ENCODE measurements around the gene PNPLA3. TPM values are rescaled to one million over a fixed set of nuclear protein-coding genes. Genes with fewer than 3 reads are reported as not detected.

The PNPLA3 gene
- total RNA-seq, 1 experiment from 2014 or later: 17.5 TPM

GRCh38 chr22:43931771-43932170, 8.2 kb downstream of the PNPLA3 start:
- Mint-ChIP-seq H3K27ac (no peak overlapping the region; a peak in 1 of 7 replicates), H3K36me3 (ENCODE audit: insufficient read depth in 1 of 3, low read depth in 3 of 3) (peaks cover 69 to 87% (median 80%) of the 10 kb centered on the region in 3 experiments), H3K27me3 (ENCODE audit: low read depth) (no peaks in the 10 kb centered on the region), H3K9me3 (no peaks in the 10 kb centered on the region), H3K4me3 (no peak overlapping the region), H3K4me1 (peaks cover 0 to 5% of the 10 kb centered on the region in 2 experiments; a peak in 1 of 4 replicates)
- H2AFZ ChIP-seq (ENCODE audit: low read length): no peak overlapping the region
- H3K27ac ChIP-seq (ENCODE audit: insufficient read length, low read depth, low read length): no peak overlapping the region
- no peak overlapping the region for H2BK12ac ChIP-seq (ENCODE audit: insufficient read length, low read depth, low read length)
- H3K18ac ChIP-seq (ENCODE audit: insufficient read length, low read depth, low read length): no peak overlapping the region
- H2AK5ac ChIP-seq (ENCODE audit: insufficient read length, low read length): no peak overlapping the region
- no CpG with 5 or more reads among the region's 4 CpGs for WGBS (ENCODE audit: extremely low coverage, insufficient read length, low lambda C conversion rate)
- H3K9me3 ChIP-seq (ENCODE audit: control insufficient read depth, low read depth, low read length): no peaks in the 10 kb centered on the region
- H4K20me1 ChIP-seq (ENCODE audit: control insufficient read depth, insufficient read depth, insufficient read length): peaks cover 2% of the 10 kb centered on the region
- no peaks in the 10 kb centered on the region for H3K27me3 ChIP-seq (ENCODE audit: insufficient read depth, low read length)
- no peak overlapping the region for H3K56ac ChIP-seq (ENCODE audit: insufficient read length, low read depth, low read length)
- no peak overlapping the region for H3K14ac ChIP-seq (ENCODE audit: insufficient read depth, low read length)
- no peak overlapping the region for H4K91ac ChIP-seq (ENCODE audit: insufficient read length, low read depth, low read length)
- no peaks in the 10 kb centered on the region for H3K79me2 ChIP-seq (ENCODE audit: insufficient read depth, low read length)
- H3K23ac ChIP-seq (ENCODE audit: insufficient read length, low read depth, low read length): no peak overlapping the region
- no peak overlapping the region for H2BK15ac ChIP-seq (ENCODE audit: low read depth, low read length)
- DNase-seq: no peak
- H4K5ac ChIP-seq (ENCODE audit: insufficient read length, low read depth, low read length): no peak overlapping the region
- no peak for TF ChIP-seq CTCF (conservative IDR thresholded peaks at IDR 0.05)
- no peaks in the 10 kb centered on the region for H3K23me2 ChIP-seq (ENCODE audit: insufficient read length, low read depth, low read length, poor library complexity, severe bottlenecking)
- no peak overlapping the region for H3T11ph ChIP-seq (ENCODE audit: low read length)
- H3K9ac ChIP-seq (ENCODE audit: extremely low read depth, insufficient read length, low read length): no peak overlapping the region
- H3K4ac ChIP-seq (ENCODE audit: low read depth, low read length): no peak overlapping the region
- no peak overlapping the region for H2BK20ac ChIP-seq (ENCODE audit: low read depth, low read length, poor library complexity, severe bottlenecking)
- H3K79me1 ChIP-seq (ENCODE audit: insufficient read depth, low read depth, low read length, poor library complexity, severe bottlenecking): no peaks in the 10 kb centered on the region
- H3K4me1 ChIP-seq (ENCODE audit: insufficient read depth, low read length): no peaks in the 10 kb centered on the region
- H4K8ac ChIP-seq (replicated peaks; ENCODE audit: insufficient read length, low read depth, low read length): no peak overlapping the region
- H2BK5ac ChIP-seq (ENCODE audit: insufficient read length, low read length): no peak overlapping the region
- no peak overlapping the region for H3K4me2 ChIP-seq (ENCODE audit: insufficient read depth, insufficient read length, low read length)
- no peak overlapping the region for H2BK120ac ChIP-seq (ENCODE audit: low read depth, low read length, poor library complexity, severe bottlenecking)
